ENCODE measurements around the gene NIT2. TPM values are rescaled to one million over a fixed set of nuclear protein-coding genes. Genes with fewer than 3 reads are reported as not detected.

The NIT2 gene
- total and polyA plus RNA-seq, 9 of the 15 experiments (the other 6 are each of a cell fraction or from before 2014, with no cell fraction given): 11.4 to 62.2 (median 22.1) TPM

DNA sequence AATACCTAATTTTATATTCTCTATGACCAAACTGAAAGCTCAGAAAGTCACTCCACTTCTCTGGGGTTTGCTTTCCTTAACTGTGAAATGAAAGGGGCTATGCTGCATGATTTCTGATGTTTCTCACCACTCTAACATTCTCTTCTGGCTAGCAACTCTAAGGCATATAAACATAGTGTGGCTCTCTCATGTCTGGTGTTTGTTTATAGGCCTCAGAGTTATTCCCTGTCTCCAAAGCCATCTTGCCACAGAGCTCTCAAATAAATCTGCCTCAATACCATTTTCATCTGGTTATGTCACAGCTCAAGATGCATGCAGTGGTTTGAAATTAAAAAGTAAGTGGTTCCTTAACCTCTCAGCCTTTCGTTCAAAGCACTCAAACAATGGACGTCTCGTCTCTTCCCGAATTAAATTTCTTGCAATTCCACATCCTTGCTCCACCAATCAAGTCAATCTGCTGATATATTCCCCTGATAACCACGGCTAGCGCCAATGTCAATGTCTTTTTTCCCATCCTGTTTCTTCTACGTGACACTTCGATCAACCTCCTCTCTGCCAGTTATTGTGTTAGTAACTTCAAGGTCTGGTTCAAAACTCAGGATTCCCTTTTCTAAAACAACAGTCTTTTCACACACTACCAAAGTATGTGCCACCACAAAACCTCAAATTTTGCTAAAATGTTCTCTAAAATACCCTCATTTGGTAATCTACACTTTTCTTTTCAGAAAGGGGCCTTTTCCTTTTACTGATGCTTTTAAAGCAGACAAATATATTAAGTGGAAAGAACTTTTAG is 50.4 kb downstream of the NIT2 start:
- FAIRE-seq (no peak), ATAC-seq (no peak), DNase-seq (ENCODE audit: extremely low read depth in 1 of 4, low spot score in 3 of 4) (no peak)
- ChIA-PET CTCF (ENCODE audit: low intra/inter-chr PET ratio) (no interaction called here), POLR2A (interaction anchor here (2.6 kb wide), 1 partner anchor 16 kb away, joined by 18 read pairs; the partner anchor contains the start of genes LNP1 and TOMM70)
- Histone ChIP-seq H3K27ac (ENCODE audit: extremely low read depth, low read depth, low read length) (no peak overlapping the region), H3K9ac (ENCODE audit: insufficient read depth in 1 of 2, low read depth in 2 of 2, low read length in 2 of 2) (no peak overlapping the region), H3K79me2 (ENCODE audit: control insufficient read depth, insufficient read depth, low read length) (peaks cover 31% of the 10 kb centered on the region), H3K36me3 (ENCODE audit: control insufficient read depth, insufficient read depth, low read length) (peaks cover 87% of the 10 kb centered on the region), H3K27me3 (ENCODE audit: control insufficient read depth in 2 of 2, insufficient read depth in 2 of 2, low read length in 2 of 2) (no peaks in the 10 kb centered on the region), H3K4me1 (replicated peaks in 1 of 2; ENCODE audit: control insufficient read depth in 2 of 2, insufficient read depth in 2 of 2, low read length in 2 of 2) (no peaks in the 10 kb centered on the region), H2AFZ (ENCODE audit: low read depth, low read length) (no peak overlapping the region), H4K20me1 (replicated peaks; ENCODE audit: control insufficient read depth, insufficient read depth, low read length) (no peaks in the 10 kb centered on the region), H3K4me3 (no peak overlapping the region), H3K4me2 (ENCODE audit: insufficient read depth, low read length) (no peak overlapping the region), H3K9me1 (ENCODE audit: control insufficient read depth, insufficient read depth, low read length) (no peaks in the 10 kb centered on the region), H3K9me3 (replicated peaks; ENCODE audit: control insufficient read depth, insufficient read depth, low read depth, low read length) (no peaks in the 10 kb centered on the region)
- intact Hi-C loops (cut with micrococcal nuclease) (loop anchor here (5.0 kb wide), 1 partner anchor 68 kb away; no protein-coding TSS in a partner anchor), in situ Hi-C loops (cut with MboI) (no loop called here)
- no TSS peak for BruUV-seq (replicated peaks)
- 80% methylated on average over 8 of the region's 8 CpGs for WGBS (ENCODE audit: insufficient coverage, low coverage, missing lambda C conversion rate)
- TF ChIP-seq POLR2AphosphoS5 (IDR thresholded peaks at IDR 0.05; ENCODE audit: control insufficient read depth, insufficient read depth, low read depth, low read length) (no peak), ZNF592 (IDR thresholded peaks at IDR 0.05) (no peak), ZNF24 (IDR thresholded peaks at IDR 0.05) (no peak), ZNF696 (CRISPR knock-in tag; conservative IDR thresholded peaks at IDR 0.05) (no peak), CBX8 (IDR thresholded peaks at IDR 0.05; ENCODE audit: borderline replicate concordance, extremely low read depth, low read depth, low read length, poor library complexity, severe bottlenecking) (no peak), YY1 (IDR thresholded peaks at IDR 0.05; ENCODE audit: borderline replicate concordance in 1 of 3, control insufficient read depth in 1 of 3, extremely low read depth in 1 of 3, insufficient read depth in 3 of 3, insufficient read length in 1 of 3, insufficient replicate concordance in 2 of 3, low read depth in 1 of 3, low read length in 2 of 3) (no peak), HNRNPUL1 (IDR thresholded peaks at IDR 0.05; ENCODE audit: low read length) (no peak), ERF (CRISPR knock-in tag; IDR thresholded peaks at IDR 0.05) (no peak), HNRNPH1 (optimal IDR thresholded peaks at IDR 0.05; ENCODE audit: low read depth, low read length) (no peak), KLF6 (CRISPR knock-in tag; IDR thresholded peaks at IDR 0.05; ENCODE audit: borderline replicate concordance) (no peak), ZBTB34 (CRISPR knock-in tag; IDR thresholded peaks at IDR 0.05) (no peak), HOXB6 (CRISPR knock-in tag; IDR thresholded peaks at IDR 0.05; ENCODE audit: borderline replicate concordance) (no peak), SMARCB1 (IDR thresholded peaks at IDR 0.05; ENCODE audit: insufficient read length, low read depth) (no peak), STAT5B (CRISPR knock-in tag; IDR thresholded peaks at IDR 0.05) (no peak), HDAC2 (IDR thresholded peaks at IDR 0.05) (no peak)
